HL-60 (cell line): ENCODE measurements around the gene FLT3LG.

ENCODE experiments used
- DNase-seq, 2 experiments: peaks; one replicate each; pipeline ENCODE4 v3.0.0-alpha.2; 2010 to 2020; ENCODE audit warnings: low read depth in 1 of 2, low spot score in 1 of 2
- H3K27ac ChIP-seq: fragments of 250-450 bp; sonication (Bioruptor Pico); replicated peaks from 2 replicates; pipeline ENCODE4 v1.5.1; 2020; ENCODE audit warnings: mild to moderate bottlenecking, moderate library complexity
- H3K27me3 ChIP-seq: fragments of 250-450 bp; sonication (Bioruptor Pico); 2 replicates; pipeline ENCODE4 v1.5.1; 2021; ENCODE audit warnings: mild to moderate bottlenecking, moderate library complexity; ENCODE audit not compliant: insufficient read depth, poor library complexity, severe bottlenecking
- H3K4me3 ChIP-seq: replicated peaks from 2 replicates; pipeline ENCODE4 v1.5.1; 2011; ENCODE audit warnings: mild to moderate bottlenecking, control low read depth, low read length; ENCODE audit not compliant: insufficient read depth
- CTCF ChIP-seq: IDR thresholded peaks from one replicate; pipeline ENCODE4 v1.5.1; 2011; ENCODE audit warnings: low read length, control low read depth, inconsistent platforms; ENCODE audit not compliant: insufficient read depth
- GABPA ChIP-seq: IDR thresholded peaks from 2 replicates; pipeline ENCODE4 v1.6.1; 2012; ENCODE audit warnings: low read depth
- POLR2AphosphoS5 ChIP-seq: IDR thresholded peaks from 2 replicates; pipeline ENCODE4 v1.6.1; 2012; ENCODE audit warnings: low read depth
- REST ChIP-seq: IDR thresholded peaks from 2 replicates; pipeline ENCODE4 v1.6.1; 2012; ENCODE audit warnings: low read depth; ENCODE audit not compliant: insufficient replicate concordance
- SPI1 ChIP-seq: IDR thresholded peaks from 2 replicates; pipeline ENCODE4 v1.6.1; 2012; ENCODE audit warnings: low read depth, mild to moderate bottlenecking, borderline replicate concordance

FLT3LG gene

GRCh38 chr19:49528211-49528771 is 54.3 kb downstream of the FLT3LG start:
- no peak overlapping the region for H3K4me3 ChIP-seq
- H3K27me3 ChIP-seq = no peaks in the 10 kb centered on the region
- no peak overlapping the region for H3K27ac ChIP-seq
- no peak for DNase-seq
- TF ChIP-seq REST = no peak

- DNase-seq = no peak
- H3K27ac ChIP-seq = no peak overlapping the region
- TF ChIP-seq CTCF (no peak), POLR2AphosphoS5 (no peak), GABPA (no peak), REST (no peak), SPI1 (no peak)
- no peaks in the 10 kb centered on the region for H3K27me3 ChIP-seq
- H3K4me3 ChIP-seq = no peak overlapping the region
Measured at GRCh38 chr19:49530708-49531107, 56.7 kb downstream of the FLT3LG start.

GRCh38 chr19:49533551-49534488 is 59.8 kb downstream of the FLT3LG start:
- TF ChIP-seq GABPA (no peak), CTCF (no peak), REST (no peak), SPI1 (no peak), POLR2AphosphoS5 (no peak)
- no peak overlapping the region for H3K27ac ChIP-seq
- peak; percentile 69 to 71 for DNase-seq
- peak overlapping the region; percentile 66 for H3K4me3 ChIP-seq
- no peaks in the 10 kb centered on the region for H3K27me3 ChIP-seq
